ENCODE measurements around the gene LSG1. TPM values are rescaled to one million over a fixed set of nuclear protein-coding genes. Genes with fewer than 3 reads are reported as not detected.

The LSG1 gene
- total and polyA plus RNA-seq, 10 of the 15 experiments (the other 5 are each of a cell fraction or from before 2014, with no cell fraction given) = 14.3 to 75.6 (median 54.4) TPM

GRCh38 chr3:194608981-194609380 is 63.0 kb downstream of the LSG1 start:
- BruUV-seq (replicated peaks) = no TSS peak
- WGBS (ENCODE audit: insufficient coverage, insufficient replicate concordance, low lambda C conversion rate, missing lambda C conversion rate) = 78% methylated on average over 9 of the region's 9 CpGs
- ChIA-PET SMC1A (ENCODE audit: uncharacterized antibody, unreplicated experiment) (interaction anchor here (0.6 to 0.7 kb wide), 2 partner anchors 14 to 757 kb away, joined by 3 read pairs; no protein-coding TSS in a partner anchor), CTCF (interaction anchor here (0.5 to 0.9 kb wide), 2 partner anchors 23 to 1095 kb away, joined by 3 read pairs; no protein-coding TSS in a partner anchor), RAD21 (ENCODE audit: unreplicated experiment) (no interaction called here), POLR2A (no interaction called here)
- Histone ChIP-seq H3K9me3 (replicated peaks; ENCODE audit: control insufficient read depth, insufficient read depth, low read length) (no peaks in the 10 kb centered on the region), H4K20me1 (ENCODE audit: control insufficient read depth, insufficient read depth) (no peaks in the 10 kb centered on the region), H3K9ac (ENCODE audit: control insufficient read depth, insufficient read depth, low read length) (no peak overlapping the region), H3K27me3 (replicated peaks in 1 of 2; ENCODE audit: control insufficient read depth in 2 of 2, insufficient read depth in 2 of 2, low read length in 1 of 2) (no peaks in the 10 kb centered on the region; a peak in 1 of 4 replicates), H3K4me1 (ENCODE audit: control insufficient read depth, insufficient read depth, low read length) (no peaks in the 10 kb centered on the region), H2AFZ (ENCODE audit: control insufficient read depth, low read depth, low read length) (no peak overlapping the region), H3K27ac (ENCODE audit: control insufficient read depth, insufficient read depth) (no peak overlapping the region), H3K4me3 (no peak overlapping the region), H3K79me2 (ENCODE audit: control insufficient read depth, insufficient read depth, low read length) (no peaks in the 10 kb centered on the region), H3K4me2 (ENCODE audit: control insufficient read depth, insufficient read depth) (no peak overlapping the region), H3K36me3 (ENCODE audit: control insufficient read depth in 2 of 2, insufficient read depth in 2 of 2, low read length in 1 of 2) (no peaks in the 10 kb centered on the region)
- intact Hi-C loops (cut with micrococcal nuclease; ENCODE audit: unreplicated experiment) (no loop called here), in situ Hi-C loops (cut with MboI) (no loop called here)
- FAIRE-seq (no peak), ATAC-seq (no peak), DNase-seq (ENCODE audit: low read depth, low spot score) (no peak)
- no peak for TF ChIP-seq RBBP5 (conservative IDR thresholded peaks at IDR 0.05)
- TF ChIP-seq HSF1 (IDR thresholded peaks at IDR 0.05; ENCODE audit: low read depth, low read length) = no peak
- no peak for TF ChIP-seq HDAC6 (IDR thresholded peaks at IDR 0.05; ENCODE audit: unreplicated experiment)
- TF ChIP-seq KLF5 (IDR thresholded peaks at IDR 0.05; ENCODE audit: partially characterized antibody) = no peak
- no peak for TF ChIP-seq SREBF2 (IDR thresholded peaks at IDR 0.05; ENCODE audit: low read length)
- TF ChIP-seq NKRF (conservative IDR thresholded peaks at IDR 0.05) = no peak
- no peak for TF ChIP-seq PKNOX1 (IDR thresholded peaks at IDR 0.05)
- no peak for TF ChIP-seq PBX3 (IDR thresholded peaks at IDR 0.05; ENCODE audit: insufficient replicate concordance, low read depth, low read length)
- no peak for TF ChIP-seq BHLHE40 (IDR thresholded peaks at IDR 0.05; ENCODE audit: borderline replicate concordance in 1 of 2, low read depth in 2 of 2, low read length in 1 of 2)
- TF ChIP-seq KDM1A (IDR thresholded peaks at IDR 0.05; ENCODE audit: borderline replicate concordance) = no peak
- no peak for TF ChIP-seq E2F4 (IDR thresholded peaks at IDR 0.05; ENCODE audit: low read depth, low read length)
